GM12864 (cell line): ENCODE measurements around the gene INTS6L.
A peak's percentile ranks its signal among the peaks of the same experiment; 100 is the strongest.
"Not testable (repeated sequence)": the region's sequence is repeated elsewhere in the genome, so short reads cannot be mapped to it uniquely, and the experiment has no call there.

Source experiments
- DNase-seq: peaks from one replicate; pipeline ENCODE4 v3.0.0-alpha.2; 2011; ENCODE audit warnings: low read depth
- H3K4me3 ChIP-seq: 2 replicates; pipeline ENCODE4 v1.5.1; 2011; ENCODE audit warnings: mild to moderate bottlenecking, low read depth, low read length, control low read depth
- TF ChIP-seq, protein P1 (sequence below): IDR thresholded peaks from 2 replicates; pipeline ENCODE4 v1.5.1; 2011; ENCODE audit warnings: low read depth, mild to moderate bottlenecking, moderate library complexity, low read length, control low read depth, inconsistent platforms; ENCODE audit errors: missing control alignments

Gene INTS6L

DNA sequence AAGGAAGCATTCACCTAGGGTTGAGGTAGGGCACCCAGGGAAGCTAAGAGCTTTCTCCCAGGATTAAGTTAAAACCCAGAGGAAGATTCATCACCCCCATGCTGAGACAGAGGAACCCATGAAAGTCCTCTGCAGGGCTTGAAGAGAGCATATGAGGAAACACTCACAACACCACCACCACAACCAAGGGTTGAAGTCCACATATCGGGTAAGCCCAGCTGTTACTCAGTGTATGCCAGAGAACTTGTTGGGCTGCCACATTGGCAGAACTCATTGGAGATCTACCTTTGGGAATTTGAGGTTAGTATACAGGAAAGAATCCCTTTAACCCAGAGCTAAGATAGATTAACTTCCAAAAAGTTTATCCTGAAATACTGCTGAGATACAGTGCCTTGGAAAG is 75.1 kb downstream of the INTS6L start:
- TF ChIP-seq, protein P1, sequence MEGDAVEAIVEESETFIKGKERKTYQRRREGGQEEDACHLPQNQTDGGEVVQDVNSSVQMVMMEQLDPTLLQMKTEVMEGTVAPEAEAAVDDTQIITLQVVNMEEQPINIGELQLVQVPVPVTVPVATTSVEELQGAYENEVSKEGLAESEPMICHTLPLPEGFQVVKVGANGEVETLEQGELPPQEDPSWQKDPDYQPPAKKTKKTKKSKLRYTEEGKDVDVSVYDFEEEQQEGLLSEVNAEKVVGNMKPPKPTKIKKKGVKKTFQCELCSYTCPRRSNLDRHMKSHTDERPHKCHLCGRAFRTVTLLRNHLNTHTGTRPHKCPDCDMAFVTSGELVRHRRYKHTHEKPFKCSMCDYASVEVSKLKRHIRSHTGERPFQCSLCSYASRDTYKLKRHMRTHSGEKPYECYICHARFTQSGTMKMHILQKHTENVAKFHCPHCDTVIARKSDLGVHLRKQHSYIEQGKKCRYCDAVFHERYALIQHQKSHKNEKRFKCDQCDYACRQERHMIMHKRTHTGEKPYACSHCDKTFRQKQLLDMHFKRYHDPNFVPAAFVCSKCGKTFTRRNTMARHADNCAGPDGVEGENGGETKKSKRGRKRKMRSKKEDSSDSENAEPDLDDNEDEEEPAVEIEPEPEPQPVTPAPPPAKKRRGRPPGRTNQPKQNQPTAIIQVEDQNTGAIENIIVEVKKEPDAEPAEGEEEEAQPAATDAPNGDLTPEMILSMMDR: no peak
- no peak overlapping the region for H3K4me3 ChIP-seq
- DNase-seq: no peak

DNA sequence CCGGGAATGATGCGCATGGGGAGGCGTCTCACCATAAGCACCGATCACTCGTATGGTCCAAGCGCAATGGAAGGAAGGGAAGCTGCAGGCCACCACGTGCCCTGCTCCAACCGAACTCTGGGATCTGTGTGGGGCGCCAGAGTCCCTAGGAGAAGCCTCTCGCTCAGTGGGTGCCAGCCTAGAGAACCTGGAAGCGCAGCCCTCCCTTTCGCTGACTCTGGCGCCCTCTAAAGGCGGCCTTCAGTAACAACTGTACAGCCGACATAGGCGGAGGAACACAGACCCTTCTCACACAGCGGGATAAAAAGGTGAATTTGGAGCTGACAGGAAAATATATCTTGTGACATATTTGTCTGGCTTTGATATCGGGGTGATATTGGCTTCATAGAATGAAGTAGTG is 76.0 kb downstream of the INTS6L start:
- no peak for DNase-seq
- TF ChIP-seq, protein P1: peak; percentile 68
- H3K4me3 ChIP-seq: no peak overlapping the region

DNA sequence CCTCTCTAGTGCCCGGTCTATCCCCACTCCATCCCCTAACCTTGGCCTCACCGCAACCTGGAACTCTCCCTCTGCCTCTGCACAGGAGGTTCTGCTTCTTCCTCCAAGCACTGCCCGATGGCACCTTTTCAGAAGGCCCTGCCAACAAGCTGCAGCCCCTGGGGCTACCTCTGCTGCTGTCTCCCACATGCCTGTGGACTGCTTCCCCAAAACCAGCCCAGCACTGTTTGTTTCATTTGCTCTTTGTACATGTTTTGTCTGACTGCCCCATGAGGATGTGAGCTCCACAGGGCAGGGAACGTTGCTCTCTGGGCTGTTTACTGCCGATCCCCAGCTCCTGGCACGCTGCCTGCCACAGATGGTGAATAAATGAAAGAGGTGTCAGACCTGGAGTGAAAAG is 85.4 kb downstream of the INTS6L start:
- DNase-seq: no peak
- H3K4me3 ChIP-seq: no peak overlapping the region
- TF ChIP-seq, protein P1: no peak

DNA sequence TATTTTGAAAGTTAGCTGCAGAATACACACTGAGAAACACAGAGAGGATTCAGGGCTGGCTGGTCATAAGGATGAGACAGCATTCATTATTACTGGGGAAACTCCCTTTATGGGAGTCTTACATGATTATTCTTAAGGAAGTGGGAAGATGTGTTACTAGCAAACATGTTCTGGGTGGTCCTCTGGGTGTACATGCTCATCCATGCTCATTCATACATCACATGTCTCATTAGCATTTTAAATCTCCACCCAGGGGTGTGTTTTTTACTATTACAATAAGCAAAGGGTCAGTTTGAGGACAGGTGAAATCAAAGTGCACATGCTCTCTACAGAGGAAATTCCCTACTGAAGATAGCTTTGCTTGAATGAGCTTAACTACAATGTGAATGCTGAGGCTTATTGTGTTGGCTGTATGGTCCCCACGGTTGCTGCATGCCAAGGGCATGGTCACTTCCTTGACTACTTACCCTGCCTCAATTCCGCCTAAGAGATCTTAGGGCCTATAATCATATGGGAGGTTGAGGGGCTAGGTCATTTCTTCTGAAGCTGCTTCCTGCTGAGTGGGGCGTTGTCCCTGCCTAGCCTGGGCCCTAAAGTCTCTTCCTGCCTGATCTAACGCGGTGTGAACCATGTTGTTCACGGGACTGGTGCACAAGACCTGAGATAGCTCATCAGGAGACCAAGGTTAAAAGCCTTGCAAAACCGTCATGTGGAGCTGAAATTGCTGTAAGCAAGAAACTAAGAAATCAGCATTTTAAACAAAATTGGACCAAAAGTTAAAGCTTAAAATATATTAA is 104.1 kb downstream of the INTS6L start:
- not testable (repeated sequence) for H3K4me3 ChIP-seq, DNase-seq

DNA sequence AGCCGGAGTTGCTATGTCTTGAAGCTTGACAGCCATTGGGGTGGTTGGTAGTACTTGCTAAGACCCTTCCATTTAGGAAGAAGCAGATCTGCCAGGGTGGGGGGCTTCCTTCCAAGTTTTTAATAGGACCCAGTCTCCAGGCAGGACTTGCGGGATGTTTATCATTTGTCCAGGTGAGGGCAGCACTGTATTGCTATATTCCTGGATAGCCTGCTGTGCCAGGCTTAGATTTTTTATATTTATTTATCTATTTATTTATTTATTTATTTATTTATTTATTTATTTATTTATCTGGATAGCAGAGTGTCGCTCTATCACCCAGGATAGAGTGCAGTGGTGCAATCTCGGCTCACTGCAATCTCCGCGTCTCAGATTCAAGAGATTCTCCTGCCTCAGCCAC is 105.5 kb downstream of the INTS6L start:
- H3K4me3 ChIP-seq: no peak overlapping the region
- no peak for DNase-seq
- TF ChIP-seq, protein P1: peak; percentile 12

DNA sequence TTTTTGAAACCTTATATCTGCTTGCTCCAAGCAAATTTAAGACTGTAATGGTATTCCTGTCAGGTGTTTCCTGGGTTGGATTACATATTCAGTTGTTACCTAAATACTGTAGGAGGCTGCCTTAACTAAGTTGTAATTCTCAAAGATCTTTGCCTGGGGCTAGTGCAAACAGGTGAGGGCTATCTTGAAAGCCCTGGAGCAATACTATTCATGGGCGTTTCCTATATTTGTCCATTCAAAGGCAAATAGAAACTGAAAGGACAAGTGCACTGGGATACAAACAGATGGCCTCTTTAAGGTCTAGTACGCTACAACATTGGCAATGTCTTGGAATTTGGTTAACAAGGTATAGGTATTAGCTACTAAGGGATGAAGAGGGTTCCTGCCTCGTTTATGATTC is 108.9 kb downstream of the INTS6L start:
- H3K4me3 ChIP-seq: no peak overlapping the region
- TF ChIP-seq, protein P1: no peak
- no peak for DNase-seq
